NT2/D1 (cell line): ENCODE measurements around the gene MFSD6L.

ENCODE experiments used
- YY1 ChIP-seq: IDR thresholded peaks from 2 replicates; pipeline ENCODE4 v1.6.1; 2011; ENCODE audit not compliant: insufficient read length, insufficient read depth
- ZNF274 ChIP-seq: IDR thresholded peaks from 2 replicates; pipeline ENCODE4 v1.6.1; 2011; ENCODE audit warnings: mild to moderate bottlenecking, low read depth, low read length

DNA sequence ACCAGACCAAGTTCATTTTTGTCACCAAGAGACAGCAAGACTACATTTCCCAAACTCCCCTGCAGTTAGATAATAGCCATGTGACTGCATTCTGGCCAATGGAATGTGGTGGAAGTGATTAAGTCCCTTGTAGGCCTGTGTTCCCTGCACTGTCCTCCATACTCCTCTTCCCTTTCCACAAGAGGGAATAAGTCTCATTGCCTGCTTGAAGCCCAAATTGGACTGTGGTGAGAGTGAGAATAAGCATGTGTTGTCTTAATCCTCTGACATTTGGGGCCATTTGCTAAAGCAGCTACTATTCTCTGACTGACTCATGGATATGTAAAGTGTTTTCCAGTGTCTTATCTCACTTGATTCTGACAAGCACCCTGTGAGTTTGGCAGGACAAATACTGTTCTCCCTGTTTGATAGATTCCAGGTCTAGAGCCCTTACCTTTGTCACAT is 47.6 kb upstream of the MFSD6L start:
- TF ChIP-seq ZNF274 = no peak
- TF ChIP-seq YY1 = no peak
